HG03097 (cell line): Measurements from ENCODE around the gene PDK1.

Experiments used
- ATAC-seq: cut with Tn5 transposase; IDR thresholded peaks from one replicate; pipeline ENCODE4 v1.9.1; 2021; ENCODE audit not compliant: unreplicated experiment, low FRiP score

Gene PDK1

DNA sequence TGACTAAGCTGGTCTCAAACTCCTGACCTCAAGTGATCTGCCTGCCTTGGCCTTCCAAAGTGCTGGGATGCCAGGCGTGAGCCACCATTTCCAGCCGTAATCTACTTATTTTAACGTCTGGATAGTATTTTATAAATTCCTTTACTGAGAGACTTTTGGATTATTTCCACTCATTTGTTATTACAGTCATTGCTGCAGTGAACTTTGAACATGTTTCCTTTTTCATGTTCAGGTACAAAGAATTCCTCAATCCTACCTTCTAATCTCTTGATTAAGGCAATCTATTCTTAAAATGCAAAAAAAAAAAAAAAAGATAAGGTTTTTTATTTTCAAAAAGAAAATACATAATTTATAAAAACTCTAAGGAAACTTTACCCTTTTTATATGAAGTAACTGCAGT, 78.6 kb downstream of the PDK1 start:
- ATAC-seq, result no peak

DNA sequence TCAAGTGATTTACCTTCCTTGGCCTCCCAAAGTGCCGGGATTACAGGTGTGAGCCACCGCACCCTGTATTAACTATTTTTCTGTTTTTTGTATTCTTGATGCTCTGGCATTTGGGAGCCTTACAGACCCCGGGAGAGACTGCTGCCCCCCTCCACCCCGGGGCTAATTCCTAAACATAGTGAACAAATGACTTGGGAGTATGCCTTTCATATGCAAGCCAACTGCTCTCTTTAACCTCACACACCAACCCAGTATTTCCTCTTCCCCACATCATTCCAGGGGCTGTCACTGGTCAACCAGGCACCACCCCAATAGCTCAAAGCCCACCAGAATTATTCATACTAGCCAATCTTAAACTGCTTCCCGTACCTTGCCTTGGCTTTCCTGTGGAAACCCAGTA, 79.7 kb downstream of the PDK1 start:
- no peak for ATAC-seq

DNA sequence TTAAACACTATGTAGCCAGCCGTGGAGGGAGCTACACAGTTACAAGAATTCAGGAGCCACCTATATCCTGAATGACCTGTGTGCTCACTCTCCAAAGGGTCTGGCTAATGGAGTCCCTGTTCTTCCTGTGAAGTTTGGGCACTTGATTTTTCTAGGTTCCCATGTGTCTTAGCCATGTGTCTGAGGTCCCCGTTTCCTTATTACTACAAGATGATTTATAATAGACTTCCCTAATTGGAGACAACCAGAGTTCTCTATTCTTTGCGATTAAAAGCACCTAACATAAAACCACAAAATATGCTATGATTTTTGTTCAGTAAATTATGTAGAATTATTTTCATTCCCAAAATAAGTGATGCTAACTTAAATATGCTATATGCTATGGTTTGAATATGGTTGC, 83.4 kb downstream of the PDK1 start:
- no peak for ATAC-seq

DNA sequence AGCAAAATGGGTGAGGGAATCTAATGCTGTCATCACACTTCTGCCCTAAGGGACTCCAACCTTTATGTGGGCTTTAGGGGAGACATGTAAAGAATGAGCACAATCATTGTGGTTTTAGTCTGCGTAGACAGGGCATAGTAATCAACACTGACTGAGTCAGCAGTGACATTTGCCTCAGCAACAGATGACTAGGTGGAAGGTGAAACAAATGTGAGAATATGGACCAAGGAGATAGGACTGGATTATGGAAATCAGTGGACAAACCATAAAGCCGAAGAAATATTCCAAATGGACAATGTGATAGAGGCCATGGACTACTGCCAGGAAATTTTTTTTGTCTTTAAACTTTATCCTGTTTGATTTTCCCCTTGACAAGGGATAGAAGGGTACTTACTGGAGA, 83.9 kb downstream of the PDK1 start:
- ATAC-seq, result no peak

DNA sequence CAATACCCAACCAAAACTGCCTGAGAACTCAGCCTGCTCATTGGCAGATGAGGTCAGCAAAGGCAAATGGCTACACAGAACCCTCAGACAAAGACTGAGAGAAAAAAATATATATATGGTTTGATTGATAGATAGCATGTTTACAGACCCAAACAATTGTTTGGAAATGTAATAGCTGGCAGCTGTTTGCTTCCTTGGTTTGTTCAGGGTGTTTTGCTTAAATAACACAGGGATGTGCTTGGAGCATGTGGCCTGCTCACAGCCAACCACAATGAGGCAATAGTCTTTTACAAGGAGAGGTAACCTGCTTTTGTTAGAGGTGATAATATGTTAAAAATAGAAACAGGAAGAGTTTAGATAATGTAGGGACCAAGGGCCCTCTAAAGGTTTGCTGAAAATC, 84.5 kb downstream of the PDK1 start:
- no peak for ATAC-seq

DNA sequence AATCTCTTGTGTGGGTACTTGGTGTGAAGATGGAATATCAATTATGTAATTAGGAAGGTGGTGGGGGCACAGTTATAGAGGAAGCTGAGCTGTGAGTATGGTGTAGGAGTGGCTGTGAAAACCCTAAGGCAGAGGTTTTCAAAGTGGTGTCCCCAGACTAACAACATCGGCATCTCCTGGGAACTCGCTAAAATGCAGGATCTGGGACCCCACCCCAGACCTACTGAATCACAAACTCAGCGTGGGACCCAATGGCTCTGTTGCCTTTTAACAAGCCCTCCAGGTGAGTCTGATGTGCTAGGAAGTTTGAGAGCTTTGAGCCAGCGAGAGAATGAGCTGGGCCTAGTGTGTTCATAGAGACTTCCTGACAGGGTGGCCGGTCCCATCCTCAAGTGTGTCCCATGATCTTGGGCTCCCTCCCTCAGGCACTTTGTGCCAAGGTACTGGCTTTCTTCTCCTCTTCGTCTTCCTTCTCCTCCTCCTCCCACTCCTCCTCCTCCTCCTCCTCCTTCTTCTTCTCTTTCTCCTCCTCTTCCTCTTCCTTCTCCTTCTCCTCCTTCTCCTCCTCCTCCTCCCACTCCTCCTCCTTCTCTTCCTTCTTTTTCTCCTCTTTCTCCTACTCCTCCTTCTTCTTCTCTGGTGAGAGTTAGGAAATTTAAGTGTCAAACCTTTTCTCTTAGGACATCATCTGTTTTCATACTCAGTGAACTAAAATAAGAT, 86.6 kb downstream of the PDK1 start:
- no peak for ATAC-seq

DNA sequence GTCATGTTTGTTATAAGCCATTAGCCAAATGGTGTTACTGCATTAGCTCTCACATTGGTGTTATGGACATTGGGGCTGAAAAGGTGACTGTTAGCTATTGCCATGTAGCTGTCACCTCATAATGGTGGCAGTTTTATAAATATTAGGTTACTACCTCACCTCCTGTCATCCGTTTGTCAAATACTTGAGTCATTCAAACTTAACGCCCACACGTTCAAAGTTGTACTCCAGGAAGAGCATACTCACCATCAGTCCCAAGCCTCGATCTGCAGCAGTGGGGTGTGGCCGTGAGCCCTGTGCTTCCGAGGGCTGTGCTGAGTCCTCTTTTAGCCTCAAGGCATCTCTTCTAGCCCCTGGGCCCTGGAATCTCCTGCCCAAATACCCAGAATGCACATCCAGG, 87.3 kb downstream of the PDK1 start:
- no peak for ATAC-seq

DNA sequence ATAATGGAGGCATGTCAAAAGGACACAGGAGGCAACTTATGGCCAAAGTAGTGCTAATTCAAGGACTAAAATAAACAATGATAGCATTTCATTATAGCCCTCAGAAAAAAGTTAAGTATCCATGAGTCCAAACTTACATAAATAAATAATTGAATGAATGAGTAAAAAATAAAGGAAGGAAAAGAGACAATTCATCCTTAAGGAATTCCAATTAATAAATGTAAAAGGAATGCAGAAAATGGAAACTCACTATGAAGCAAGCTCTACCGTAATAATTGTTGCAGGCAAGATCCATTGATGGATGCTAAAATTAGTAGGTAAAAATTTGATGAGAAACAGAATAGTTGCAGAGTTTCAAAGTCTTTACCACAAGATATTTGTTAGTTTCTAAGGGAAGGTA, 91.5 kb downstream of the PDK1 start:
- ATAC-seq, result no peak

DNA sequence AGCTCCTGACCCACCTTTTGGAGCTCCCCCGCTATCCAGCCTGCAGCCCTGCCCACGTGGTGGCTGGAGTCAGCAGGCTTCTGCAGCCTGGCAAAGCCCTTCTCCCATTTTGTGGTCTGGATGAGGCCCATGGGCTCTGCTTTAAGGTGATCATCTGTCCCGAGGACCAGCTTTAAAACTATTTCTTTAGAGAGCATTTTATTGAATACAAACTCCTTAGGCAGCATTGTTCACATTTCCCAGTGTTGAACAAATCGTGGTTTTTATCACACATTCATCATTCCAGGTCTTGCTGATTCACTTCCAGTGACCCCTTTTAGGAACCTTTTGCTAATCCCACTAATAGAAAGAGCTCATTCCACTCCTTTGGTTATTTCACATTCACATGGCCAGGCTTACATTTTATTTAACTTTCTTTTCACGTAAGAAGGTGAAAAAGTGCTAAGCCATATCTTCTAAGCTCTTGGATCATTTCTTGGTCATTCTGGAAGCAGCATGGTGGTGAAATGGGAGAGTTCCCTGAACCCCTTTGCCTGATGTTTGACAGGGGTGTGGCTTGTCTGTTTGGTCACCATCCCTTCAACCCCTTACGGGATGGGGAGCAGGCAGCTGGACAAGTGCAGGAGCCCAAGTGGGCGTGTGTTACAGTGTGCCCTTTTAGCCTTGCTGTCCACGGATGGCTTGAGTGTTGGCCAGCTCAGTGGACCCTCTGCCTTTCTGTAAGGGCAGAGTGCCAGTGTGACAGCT, 99.4 kb downstream of the PDK1 start:
- no peak for ATAC-seq

DNA sequence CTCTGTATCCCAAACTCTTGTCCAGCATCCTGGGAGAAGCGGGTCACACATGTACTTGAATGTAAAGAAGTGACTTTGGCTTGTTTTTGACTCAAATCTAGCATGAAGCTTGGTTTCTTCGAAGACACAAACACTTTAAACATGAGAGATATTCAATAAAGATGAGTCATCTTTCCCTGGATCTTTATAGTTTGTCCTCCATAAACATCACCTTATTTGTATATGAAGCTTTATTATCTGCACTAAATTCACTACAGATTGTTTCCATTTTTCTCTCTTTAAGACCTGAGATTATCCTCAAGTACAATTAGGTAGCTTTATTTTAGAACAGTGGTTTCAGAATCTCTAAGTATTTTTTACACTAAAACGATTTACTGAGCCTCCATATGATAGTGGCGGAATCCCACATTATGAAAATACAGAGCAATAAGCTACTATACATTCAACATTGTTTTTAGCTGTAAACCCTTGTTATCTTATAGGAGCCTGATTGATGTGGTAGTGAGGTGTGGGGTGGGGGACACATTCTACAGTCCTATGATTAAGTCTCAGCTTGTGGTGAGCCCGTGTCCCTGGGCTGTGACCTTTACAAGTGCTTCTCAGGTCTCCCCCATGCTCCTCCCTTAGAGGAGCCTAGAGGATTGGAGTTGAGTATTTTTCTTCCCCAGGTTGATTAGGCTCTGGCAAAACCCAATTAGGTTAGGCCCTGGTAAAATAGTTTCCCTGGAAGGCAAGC, 100.1 kb downstream of the PDK1 start:
- no peak for ATAC-seq
